Thoracic aorta (tissue), 2 donors: Measurements from ENCODE around the gene PITPNC1. TPM values are rescaled to one million over a fixed set of nuclear protein-coding genes. Genes with fewer than 3 reads are reported as not detected.
"Not testable (repeated sequence)": the region's sequence is repeated elsewhere in the genome, so short reads cannot be mapped to it uniquely, and the experiment has no call there.

Source experiments
- ATAC-seq: fragments of 150-250 bp; one replicate; pipeline ENCODE4 v1.8.0; 2017; ENCODE audit warnings: low read depth; ENCODE audit not compliant: insufficient number of reproducible peaks, low FRiP score
- DNase-seq: peaks from one replicate; pipeline ENCODE4 v3.0.0-alpha.2; 2020; ENCODE audit warnings: low spot score
- H3K27ac ChIP-seq, 2 donors: fragments of 200-600 bp; sonication (generic); 1 replicate in 1 of 2; 2 replicates in 1 of 2; pipeline ENCODE4 v1.5.1; 2016; ENCODE audit warnings: mild to moderate bottlenecking in 2 of 2, moderate library complexity in 2 of 2
- H3K27me3 ChIP-seq: fragments of 200-600 bp; sonication (generic); replicated peaks from 2 replicates; pipeline ENCODE4 v1.6.0; 2016; ENCODE audit warnings: mild to moderate bottlenecking; ENCODE audit not compliant: insufficient read depth
- H3K36me3 ChIP-seq: fragments of 200-600 bp; sonication (generic); one replicate; pipeline ENCODE4 v1.5.1; 2016
- H3K4me1 ChIP-seq, 2 donors: fragments of 200-600 bp; sonication (generic); 1 replicate in 1 of 2; 2 replicates in 1 of 2; pipeline versions ENCODE4 v1.5.1 to v1.6.0; 2016; ENCODE audit warnings: low read depth in 2 of 2, mild to moderate bottlenecking in 1 of 2; ENCODE audit not compliant: control insufficient read depth in 1 of 2
- H3K4me3 ChIP-seq: fragments of 200-600 bp; sonication (generic); 2 replicates; pipeline ENCODE4 v1.5.1; 2016; ENCODE audit warnings: mild to moderate bottlenecking
- H3K9me3 ChIP-seq: fragments of 200-600 bp; sonication (generic); 2 replicates; pipeline ENCODE4 v1.5.1; 2016
- total RNA-seq, 2 donors: library from RNA; depleted of rRNA; stranded (reverse); fragments of >200 nt; gene quantifications; one replicate each; pipeline versions ENCODE4 v1.1.0 to v1.2.3, GENCODE V29; 2016
- TF ChIP-seq, protein P1 (sequence below): fragments of 200-600 bp; sonication (generic); IDR thresholded peaks from one replicate; pipeline ENCODE4 v1.5.1; 2019; ENCODE audit warnings: antibody characterized with exemption

PITPNC1 gene
- total RNA-seq, 2 donors from 2014 or later: 8.4 to 28.8 TPM

GRCh38 chr17:67578142-67578457 is 201.0 kb downstream of the PITPNC1 start:
- Histone ChIP-seq H3K4me1 (no peaks in the 10 kb centered on the region), H3K27ac (no peak overlapping the region), H3K9me3 (no peaks in the 10 kb centered on the region), H3K36me3 (no peaks in the 10 kb centered on the region), H3K4me3 (no peak overlapping the region), H3K27me3 (no peaks in the 10 kb centered on the region)
- TF ChIP-seq, protein P1, sequence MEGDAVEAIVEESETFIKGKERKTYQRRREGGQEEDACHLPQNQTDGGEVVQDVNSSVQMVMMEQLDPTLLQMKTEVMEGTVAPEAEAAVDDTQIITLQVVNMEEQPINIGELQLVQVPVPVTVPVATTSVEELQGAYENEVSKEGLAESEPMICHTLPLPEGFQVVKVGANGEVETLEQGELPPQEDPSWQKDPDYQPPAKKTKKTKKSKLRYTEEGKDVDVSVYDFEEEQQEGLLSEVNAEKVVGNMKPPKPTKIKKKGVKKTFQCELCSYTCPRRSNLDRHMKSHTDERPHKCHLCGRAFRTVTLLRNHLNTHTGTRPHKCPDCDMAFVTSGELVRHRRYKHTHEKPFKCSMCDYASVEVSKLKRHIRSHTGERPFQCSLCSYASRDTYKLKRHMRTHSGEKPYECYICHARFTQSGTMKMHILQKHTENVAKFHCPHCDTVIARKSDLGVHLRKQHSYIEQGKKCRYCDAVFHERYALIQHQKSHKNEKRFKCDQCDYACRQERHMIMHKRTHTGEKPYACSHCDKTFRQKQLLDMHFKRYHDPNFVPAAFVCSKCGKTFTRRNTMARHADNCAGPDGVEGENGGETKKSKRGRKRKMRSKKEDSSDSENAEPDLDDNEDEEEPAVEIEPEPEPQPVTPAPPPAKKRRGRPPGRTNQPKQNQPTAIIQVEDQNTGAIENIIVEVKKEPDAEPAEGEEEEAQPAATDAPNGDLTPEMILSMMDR: no peak
- ATAC-seq: no peak
- no peak for DNase-seq

GRCh38 chr17:67578679-67579405 is 201.8 kb downstream of the PITPNC1 start:
- H3K27me3 ChIP-seq, H3K4me3 ChIP-seq, H3K4me1 ChIP-seq, H3K9me3 ChIP-seq, DNase-seq, ATAC-seq, H3K27ac ChIP-seq, H3K36me3 ChIP-seq: not testable (repeated sequence)

- Histone ChIP-seq H3K27ac (no peak overlapping the region), H3K27me3 (no peaks in the 10 kb centered on the region), H3K36me3 (no peaks in the 10 kb centered on the region), H3K4me3 (no peak overlapping the region), H3K9me3 (no peaks in the 10 kb centered on the region), H3K4me1 (no peaks in the 10 kb centered on the region)
- no peak for ATAC-seq
- no peak for DNase-seq
- TF ChIP-seq, protein P1: no peak
Observed at GRCh38 chr17:67582673-67583081, 205.6 kb downstream of the PITPNC1 start.

GRCh38 chr17:67585077-67585602 is 208.1 kb downstream of the PITPNC1 start:
- H3K27ac ChIP-seq: no peak overlapping the region
- DNase-seq: no peak
- H3K9me3 ChIP-seq: no peaks in the 10 kb centered on the region
- no peak for ATAC-seq
- H3K4me1 ChIP-seq: no peaks in the 10 kb centered on the region
- no peak overlapping the region for H3K4me3 ChIP-seq
- no peaks in the 10 kb centered on the region for H3K27me3 ChIP-seq
- H3K36me3 ChIP-seq: no peaks in the 10 kb centered on the region
- TF ChIP-seq, protein P1: no peak

DNA sequence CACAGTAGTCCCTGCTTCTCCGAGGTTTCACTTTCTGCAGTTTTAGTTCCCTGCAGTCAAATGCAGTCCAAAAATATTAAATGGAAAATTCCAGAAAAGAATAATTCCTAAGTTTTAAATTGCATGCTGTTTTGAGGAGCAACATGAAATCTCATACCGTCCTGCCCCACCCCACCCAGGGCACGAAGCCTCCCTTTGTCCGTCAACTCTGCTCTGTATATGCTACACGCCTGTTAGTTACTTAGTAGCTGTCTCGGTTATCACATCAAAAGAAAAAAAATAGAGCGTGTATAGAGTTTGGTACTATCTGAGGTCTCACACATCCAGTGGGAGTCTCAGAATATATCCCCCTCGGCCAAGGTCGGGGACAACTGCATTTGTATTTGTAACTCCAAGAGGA is 211.2 kb downstream of the PITPNC1 start:
- Histone ChIP-seq H3K4me3 (no peak overlapping the region), H3K36me3 (no peaks in the 10 kb centered on the region), H3K4me1 (no peaks in the 10 kb centered on the region), H3K27ac (no peak overlapping the region), H3K9me3 (no peaks in the 10 kb centered on the region), H3K27me3 (no peaks in the 10 kb centered on the region)
- ATAC-seq: no peak
- TF ChIP-seq, protein P1: no peak
- DNase-seq: no peak
